ENCODE data around the gene KIAA1671.

KIAA1671 gene

DNA sequence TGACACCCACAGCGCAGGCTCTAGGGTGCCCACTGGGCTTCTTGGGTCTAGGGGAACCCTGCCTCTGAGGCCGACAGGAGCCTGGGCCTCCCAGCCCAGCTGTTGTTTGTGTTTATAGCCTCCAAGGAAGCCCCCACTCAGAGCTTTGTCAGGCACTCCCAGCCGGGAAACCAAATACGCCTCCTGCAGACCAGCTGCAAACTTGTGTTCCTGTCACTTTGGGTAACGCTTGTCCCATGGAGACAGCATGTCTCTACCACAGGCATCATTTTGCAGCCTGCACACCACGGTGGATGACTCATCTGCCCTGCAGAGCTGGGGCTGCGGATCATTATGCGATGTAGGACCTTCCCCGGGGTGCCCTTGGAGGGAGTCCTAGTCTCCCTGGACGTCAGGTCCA is 206.5 kb downstream of the KIAA1671 start:
- Histone ChIP-seq H3K79me2 (ENCODE audit: insufficient read depth, low read length) (no peaks in the 10 kb centered on the region), H3K9ac (ENCODE audit: low read length) (no peak overlapping the region), H3K36me3 (ENCODE audit: low read length) (no peaks in the 10 kb centered on the region), H3K4me3 (ENCODE audit: insufficient read depth, low read length, poor library complexity, severe bottlenecking) (no peak overlapping the region), H3K27ac (ENCODE audit: low read depth, low read length) (no peak overlapping the region), H3K4me2 (ENCODE audit: low read depth, low read length, poor library complexity, severe bottlenecking) (no peak overlapping the region), H3K27me3 (ENCODE audit: low read length) (no peaks in the 10 kb centered on the region), H3K9me2 (replicated peaks; ENCODE audit: insufficient read depth, low read length) (no peaks in the 10 kb centered on the region), H2AFZ (ENCODE audit: low read depth, low read length, severe bottlenecking) (no peak overlapping the region), H3K9me3 (ENCODE audit: insufficient read depth, low read length) (no peaks in the 10 kb centered on the region), H4K20me1 (ENCODE audit: low read depth, low read length) (no peaks in the 10 kb centered on the region), H3F3A (ENCODE audit: insufficient read depth) (no peaks in the 10 kb centered on the region)
- TF ChIP-seq EZH2phosphoT487 (conservative IDR thresholded peaks at IDR 0.05; ENCODE audit: low read length): no peak
- TF ChIP-seq, protein P1, sequence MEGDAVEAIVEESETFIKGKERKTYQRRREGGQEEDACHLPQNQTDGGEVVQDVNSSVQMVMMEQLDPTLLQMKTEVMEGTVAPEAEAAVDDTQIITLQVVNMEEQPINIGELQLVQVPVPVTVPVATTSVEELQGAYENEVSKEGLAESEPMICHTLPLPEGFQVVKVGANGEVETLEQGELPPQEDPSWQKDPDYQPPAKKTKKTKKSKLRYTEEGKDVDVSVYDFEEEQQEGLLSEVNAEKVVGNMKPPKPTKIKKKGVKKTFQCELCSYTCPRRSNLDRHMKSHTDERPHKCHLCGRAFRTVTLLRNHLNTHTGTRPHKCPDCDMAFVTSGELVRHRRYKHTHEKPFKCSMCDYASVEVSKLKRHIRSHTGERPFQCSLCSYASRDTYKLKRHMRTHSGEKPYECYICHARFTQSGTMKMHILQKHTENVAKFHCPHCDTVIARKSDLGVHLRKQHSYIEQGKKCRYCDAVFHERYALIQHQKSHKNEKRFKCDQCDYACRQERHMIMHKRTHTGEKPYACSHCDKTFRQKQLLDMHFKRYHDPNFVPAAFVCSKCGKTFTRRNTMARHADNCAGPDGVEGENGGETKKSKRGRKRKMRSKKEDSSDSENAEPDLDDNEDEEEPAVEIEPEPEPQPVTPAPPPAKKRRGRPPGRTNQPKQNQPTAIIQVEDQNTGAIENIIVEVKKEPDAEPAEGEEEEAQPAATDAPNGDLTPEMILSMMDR (IDR thresholded peaks at IDR 0.05; ENCODE audit: insufficient read depth, low read length, poor library complexity, severe bottlenecking): no peak

DNA sequence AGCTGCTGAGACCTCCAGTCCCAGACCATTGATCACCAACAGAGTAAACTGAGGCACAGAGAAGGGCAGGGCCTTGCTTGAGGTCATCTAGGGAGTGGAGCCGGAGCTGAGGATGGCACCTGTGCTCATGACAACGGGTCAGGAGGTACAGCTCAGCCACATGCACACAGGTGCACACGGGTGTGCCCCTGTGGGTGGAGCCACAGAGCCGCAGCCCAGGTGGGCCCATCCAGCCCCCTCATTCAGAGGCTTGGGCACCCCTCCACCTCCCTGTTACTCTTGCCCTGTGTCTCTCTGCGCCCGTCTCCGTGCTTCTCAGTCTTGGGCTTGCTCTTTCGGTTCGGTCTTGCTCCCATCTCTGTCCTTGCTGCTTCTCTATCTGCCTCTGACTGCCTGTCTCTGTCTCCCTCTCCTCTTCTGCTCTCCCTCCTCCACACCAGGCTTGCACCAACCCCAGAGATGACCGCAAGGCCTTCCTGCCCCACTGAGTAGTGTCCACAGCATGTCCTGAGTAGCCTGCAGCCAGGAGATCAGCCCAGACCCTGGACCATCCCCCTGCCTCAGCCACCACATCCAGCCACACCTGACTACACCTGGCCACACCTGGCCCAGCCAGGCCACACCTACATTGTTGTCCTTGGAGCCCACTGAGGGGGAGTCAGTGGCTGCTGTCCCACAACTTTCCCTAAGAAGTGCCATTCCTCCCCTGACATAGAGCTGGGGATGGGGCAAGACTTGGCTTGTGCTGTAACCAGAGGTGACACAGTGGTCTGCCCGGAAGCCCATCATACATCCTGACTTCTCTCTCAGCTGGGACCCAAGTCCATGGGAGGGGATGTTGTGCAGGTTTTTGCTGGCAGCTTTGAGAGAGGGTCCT is 207.8 kb downstream of the KIAA1671 start:
- Histone ChIP-seq H3K79me2 (ENCODE audit: insufficient read depth, low read length) (no peaks in the 10 kb centered on the region), H2AFZ (ENCODE audit: low read depth, low read length, severe bottlenecking) (no peak overlapping the region), H3K27ac (ENCODE audit: low read depth, low read length) (no peak overlapping the region), H4K20me1 (ENCODE audit: low read depth, low read length) (no peaks in the 10 kb centered on the region), H3F3A (ENCODE audit: insufficient read depth) (no peaks in the 10 kb centered on the region), H3K36me3 (ENCODE audit: low read length) (no peaks in the 10 kb centered on the region), H3K27me3 (ENCODE audit: low read length) (no peaks in the 10 kb centered on the region), H3K9me3 (ENCODE audit: insufficient read depth, low read length) (no peaks in the 10 kb centered on the region), H3K9me2 (replicated peaks; ENCODE audit: insufficient read depth, low read length) (no peaks in the 10 kb centered on the region), H3K4me3 (ENCODE audit: insufficient read depth, low read length, poor library complexity, severe bottlenecking) (no peak overlapping the region), H3K4me2 (ENCODE audit: low read depth, low read length, poor library complexity, severe bottlenecking) (no peak overlapping the region), H3K9ac (ENCODE audit: low read length) (no peak overlapping the region)
- no peak for TF ChIP-seq EZH2phosphoT487 (conservative IDR thresholded peaks at IDR 0.05; ENCODE audit: low read length)
- TF ChIP-seq, protein P1 (IDR thresholded peaks at IDR 0.05; ENCODE audit: insufficient read depth, low read length, poor library complexity, severe bottlenecking): no peak

DNA sequence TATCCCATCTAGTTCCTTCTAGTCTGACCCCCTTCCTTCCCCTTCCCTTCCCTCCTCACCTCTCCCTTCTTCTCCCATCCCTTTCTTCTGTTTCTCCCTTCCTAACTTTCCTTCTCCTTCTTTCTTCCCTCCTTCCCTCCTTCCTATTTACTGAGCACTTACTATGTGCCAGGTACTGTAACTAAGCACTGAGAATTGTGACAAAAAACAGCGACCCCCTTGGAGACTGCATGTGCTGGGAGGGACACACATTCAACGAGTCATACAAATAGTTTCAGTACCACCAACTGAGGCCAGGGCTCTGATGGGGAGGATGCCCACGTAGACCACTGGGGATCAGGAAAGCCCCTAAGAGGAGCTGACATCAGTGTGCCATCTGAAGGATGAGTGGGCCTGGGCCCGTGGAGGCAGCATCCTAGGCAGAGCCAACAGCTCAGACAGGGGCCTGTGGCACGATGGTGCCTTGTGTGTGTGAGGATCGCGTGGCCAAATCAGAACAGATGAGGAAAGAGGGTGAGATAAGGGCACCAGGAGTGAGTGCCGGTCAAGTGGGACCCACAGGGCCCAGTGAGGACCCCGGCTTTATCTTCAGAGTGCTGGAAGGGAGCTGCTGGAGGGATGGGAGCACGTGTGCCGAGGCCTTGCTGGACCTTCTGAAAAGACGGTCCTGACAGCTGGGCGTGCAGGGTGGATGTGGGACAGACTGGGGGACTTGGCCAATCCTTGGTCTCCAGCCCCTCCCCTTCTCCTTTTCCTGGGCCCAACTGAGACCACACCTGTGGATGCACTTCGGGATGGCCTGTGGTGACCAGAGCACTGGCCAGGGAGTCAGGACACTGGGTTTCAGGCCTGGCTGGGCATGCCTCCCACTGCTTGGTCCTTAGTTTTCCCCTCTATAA is 208.8 kb downstream of the KIAA1671 start:
- no peak overlapping the region for H2AFZ ChIP-seq (ENCODE audit: low read depth, low read length, severe bottlenecking)
- H3K4me2 ChIP-seq (ENCODE audit: low read depth, low read length, poor library complexity, severe bottlenecking): no peak overlapping the region
- H3K9ac ChIP-seq (ENCODE audit: low read length): no peak overlapping the region
- no peaks in the 10 kb centered on the region for H4K20me1 ChIP-seq (ENCODE audit: low read depth, low read length)
- no peaks in the 10 kb centered on the region for H3F3A ChIP-seq (ENCODE audit: insufficient read depth)
- H3K79me2 ChIP-seq (ENCODE audit: insufficient read depth, low read length): no peaks in the 10 kb centered on the region
- no peak for TF ChIP-seq EZH2phosphoT487 (conservative IDR thresholded peaks at IDR 0.05; ENCODE audit: low read length)
- TF ChIP-seq, protein P1 (IDR thresholded peaks at IDR 0.05; ENCODE audit: insufficient read depth, low read length, poor library complexity, severe bottlenecking): no peak
- H3K9me2 ChIP-seq (replicated peaks; ENCODE audit: insufficient read depth, low read length): no peaks in the 10 kb centered on the region
- H3K36me3 ChIP-seq (ENCODE audit: low read length): no peaks in the 10 kb centered on the region
- no peaks in the 10 kb centered on the region for H3K9me3 ChIP-seq (ENCODE audit: insufficient read depth, low read length)
- no peak overlapping the region for H3K27ac ChIP-seq (ENCODE audit: low read depth, low read length)
- no peaks in the 10 kb centered on the region for H3K27me3 ChIP-seq (ENCODE audit: low read length)
- H3K4me3 ChIP-seq (ENCODE audit: insufficient read depth, low read length, poor library complexity, severe bottlenecking): no peak overlapping the region

Data from SU-DHL-6 (cell line).